Amniotic epithelial cell (primary cell): ENCODE measurements around the gene SCT.
A peak's percentile ranks its signal among the peaks of the same experiment; 100 is the strongest.
"Not testable (repeated sequence)": the region's sequence is repeated elsewhere in the genome, so short reads cannot be mapped to it uniquely, and the experiment has no call there.

Source experiments
- DNase-seq: peaks from one replicate; pipeline ENCODE4 v3.0.0-alpha.2; 2010; ENCODE audit warnings: low read depth

The SCT gene

GRCh38 chr11:626475-627307 is at the start of gene SCT:
Gene SCT (minus strand): TSS chr11:627181. CDS start chr11:627143, 38 bp downstream.
- DNase-seq, result no peak

DNA sequence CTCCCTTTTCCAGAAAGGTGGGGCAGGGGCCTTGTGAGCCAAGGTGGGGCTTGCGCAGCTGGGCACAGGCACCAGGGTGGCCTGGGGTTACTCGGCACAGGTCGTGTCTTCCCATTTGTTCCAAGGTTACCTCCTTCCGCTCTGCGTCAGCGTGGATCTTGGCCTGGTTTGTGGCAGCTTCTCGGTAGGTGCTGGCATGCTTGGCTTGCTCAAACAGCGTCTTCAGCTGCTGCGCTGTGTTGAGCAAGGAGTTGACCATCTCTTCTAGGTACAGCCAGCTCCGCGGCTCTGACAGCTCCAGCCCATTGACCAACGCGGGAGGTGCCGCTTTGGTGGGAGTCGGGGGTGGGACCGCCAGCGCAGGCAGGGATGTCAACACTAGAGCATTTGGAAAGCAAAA is 47.4 kb upstream of the SCT start:
- DNase-seq, result no peak

DNA sequence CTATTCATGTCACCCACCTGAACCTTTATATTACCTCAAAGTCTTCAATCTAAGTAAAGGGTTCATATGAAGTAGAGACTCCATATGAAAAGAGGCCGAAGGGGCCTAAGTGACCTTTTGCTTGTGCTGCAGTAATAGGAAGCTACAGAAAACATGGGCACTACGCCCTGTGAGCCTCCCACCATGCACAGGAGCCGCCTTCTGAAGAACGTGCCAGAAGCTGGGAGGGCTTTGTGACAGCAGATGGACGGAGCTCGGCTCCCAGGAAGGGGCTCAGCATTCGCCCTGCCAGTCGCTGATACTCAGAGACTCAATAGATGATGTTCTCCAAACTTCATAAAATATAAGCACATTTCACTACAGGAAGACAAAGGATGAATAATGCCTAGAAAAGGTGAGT is 46.9 kb upstream of the SCT start:
- DNase-seq, result no peak

DNA sequence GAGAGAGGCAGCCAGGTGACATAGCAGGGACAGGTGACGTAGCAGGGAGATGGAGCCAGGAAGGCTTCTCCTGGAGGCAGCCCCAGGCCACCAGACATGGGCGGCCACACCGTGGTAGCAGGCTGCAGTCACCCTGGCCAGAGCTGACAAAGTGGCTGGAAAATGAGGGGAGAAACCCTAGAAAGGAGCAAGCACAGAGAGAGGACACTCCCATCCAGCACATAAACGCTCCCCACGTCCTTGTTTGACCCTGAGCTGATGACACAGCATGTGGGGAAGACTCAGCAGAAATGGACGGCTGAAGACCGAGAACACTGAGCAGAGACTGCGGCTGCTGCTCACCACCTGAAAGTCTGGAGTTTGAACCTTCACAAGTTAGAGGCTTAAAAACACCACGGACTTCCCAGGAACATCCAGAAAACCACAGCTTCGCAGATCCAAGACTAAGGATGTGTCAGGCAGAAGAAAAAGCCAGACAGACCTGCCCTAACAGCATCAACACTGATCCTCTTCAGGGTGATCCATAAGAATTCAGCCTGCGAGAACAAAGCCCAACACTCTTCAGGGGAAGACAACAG is 38.8 kb upstream of the SCT start:
- peak; percentile 82 for DNase-seq

DNA sequence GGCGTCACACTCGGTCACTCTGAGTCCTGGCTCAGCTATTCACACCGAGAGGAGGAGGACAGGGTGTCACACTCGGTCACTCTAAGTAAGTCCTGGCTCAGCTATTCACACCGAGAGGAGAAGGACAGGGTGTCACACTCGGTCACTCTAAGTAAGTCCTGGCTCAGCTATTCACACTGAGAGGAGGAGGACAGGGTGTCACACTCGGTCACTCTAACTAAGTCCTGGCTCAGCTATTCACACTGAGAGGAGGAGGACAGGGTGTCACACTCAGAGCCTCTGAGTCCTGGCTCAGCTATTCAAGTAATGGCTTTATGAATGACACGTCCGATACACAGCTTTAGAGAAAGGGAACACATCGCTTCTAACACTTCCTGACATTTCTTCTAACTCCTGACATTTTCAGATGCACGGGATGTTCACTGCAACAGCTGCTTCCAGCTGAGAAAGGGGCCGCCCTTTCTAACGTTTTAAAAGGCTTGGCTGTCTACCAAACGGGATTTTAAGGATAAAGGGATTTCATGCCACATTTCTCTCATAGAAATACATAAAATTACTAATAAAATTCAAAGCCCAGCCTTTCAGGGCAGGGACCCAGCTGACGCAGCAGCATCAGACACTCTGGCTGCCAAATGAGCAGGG is 38.2 kb upstream of the SCT start:
- peak; percentile 22 for DNase-seq

- peak; percentile 50 for DNase-seq
Measured at GRCh38 chr11:662689-663274, 35.8 kb upstream of the SCT start.

GRCh38 chr11:660681-661444 is 33.9 kb upstream of the SCT start:
- DNase-seq, result no peak

DNA sequence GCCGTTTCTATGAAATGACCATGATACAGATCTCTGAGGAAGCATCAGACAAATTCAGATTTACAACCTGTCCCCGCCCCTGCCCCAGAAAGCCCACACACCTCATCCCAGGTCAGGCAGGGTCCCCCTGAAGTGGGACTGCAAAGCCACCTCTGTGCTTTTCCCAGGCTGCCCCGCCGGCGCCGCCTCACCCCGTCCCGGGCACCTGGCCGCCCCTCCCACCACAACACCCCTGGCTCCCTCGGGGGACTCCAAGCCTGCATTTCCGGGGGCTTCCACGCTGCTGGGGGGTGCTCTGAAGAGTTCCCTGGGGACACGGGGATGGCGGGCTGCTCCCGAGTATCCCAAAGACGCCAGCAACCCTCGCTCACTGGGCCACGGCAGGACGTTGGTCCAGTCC is 33.3 kb upstream of the SCT start:
- DNase-seq, result no peak

GRCh38 chr11:659532-660085 is 32.6 kb upstream of the SCT start:
- no peak for DNase-seq

- DNase-seq, result no peak
Measured at GRCh38 chr11:657691-658126, 30.7 kb upstream of the SCT start.

- no peak for DNase-seq
Measured at GRCh38 chr11:656866-657265, 29.9 kb upstream of the SCT start.

GRCh38 chr11:656426-656825 is 29.4 kb upstream of the SCT start:
- DNase-seq, result no peak

- no peak for DNase-seq
Measured at GRCh38 chr11:655036-655726, 28.2 kb upstream of the SCT start.

GRCh38 chr11:654444-654843 is 27.5 kb upstream of the SCT start:
- not testable (repeated sequence) for DNase-seq

- DNase-seq, result no peak
Measured at GRCh38 chr11:653837-654236, 26.9 kb upstream of the SCT start.

DNA sequence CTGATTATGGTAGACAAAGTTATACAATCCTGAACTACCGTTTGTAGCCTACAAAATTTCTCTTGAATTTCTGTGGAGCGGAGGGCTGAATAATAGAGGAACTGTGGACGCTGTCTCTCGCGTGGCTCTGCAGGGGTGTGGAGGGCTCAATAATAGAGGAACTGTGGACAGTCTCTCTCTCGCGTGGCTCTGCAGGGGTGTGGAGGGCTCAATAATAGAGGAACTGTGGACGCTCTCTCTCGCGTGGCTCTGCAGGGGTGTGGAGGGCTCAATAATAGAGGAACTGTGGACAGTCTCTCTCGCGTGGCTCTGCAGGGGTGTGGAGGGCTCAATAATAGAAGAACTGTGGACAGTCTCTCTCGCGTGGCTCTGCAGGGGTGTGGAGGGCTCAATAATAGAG is 26.2 kb upstream of the SCT start:
- DNase-seq, result not testable (repeated sequence)

DNA sequence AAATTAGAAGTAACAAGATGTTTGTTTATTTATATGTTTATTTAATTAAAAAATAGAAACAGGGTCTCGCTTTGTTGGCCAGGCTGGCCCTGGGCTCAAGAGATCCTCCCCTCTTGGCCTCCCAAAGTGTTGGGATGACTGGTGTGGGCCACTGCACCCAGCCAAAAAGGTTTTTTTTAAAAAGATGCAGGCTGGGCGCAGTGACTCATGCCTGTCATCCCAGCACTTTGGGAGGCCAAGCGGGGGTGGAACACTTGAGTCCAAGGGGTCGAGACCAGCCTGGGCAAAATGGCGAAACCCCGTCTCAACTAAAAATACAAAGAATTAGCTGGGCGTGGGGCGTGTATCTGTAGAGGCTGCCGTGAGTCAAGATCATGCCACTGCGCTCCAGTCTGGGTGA is 23.5 kb upstream of the SCT start:
- DNase-seq, result no peak

DNA sequence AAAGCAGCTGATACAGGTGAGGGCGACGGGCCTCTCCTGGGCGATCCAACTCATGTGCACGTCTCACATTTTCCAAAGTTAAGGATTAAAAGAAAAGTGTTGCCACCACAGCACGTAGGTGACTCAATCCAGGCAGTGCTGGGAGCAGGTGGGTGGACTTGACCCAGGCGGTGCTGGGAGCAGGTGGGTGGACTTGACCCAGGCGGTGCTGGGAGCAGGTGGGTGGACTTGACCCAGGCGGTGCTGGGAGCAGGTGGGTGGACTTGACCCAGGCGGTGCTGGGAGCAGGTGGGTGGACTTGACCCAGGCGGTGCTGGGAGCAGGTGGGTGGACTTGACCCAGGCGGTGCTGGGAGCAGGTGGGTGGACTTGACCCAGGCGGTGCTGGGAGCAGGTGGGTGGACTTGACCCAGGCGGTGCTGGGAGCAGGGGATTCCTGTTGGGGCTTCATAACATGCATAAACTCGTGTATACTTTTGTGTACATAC is 20.7 kb upstream of the SCT start:
- not testable (repeated sequence) for DNase-seq

- no peak for DNase-seq
Measured at GRCh38 chr11:646214-646613, 19.2 kb upstream of the SCT start.

DNA sequence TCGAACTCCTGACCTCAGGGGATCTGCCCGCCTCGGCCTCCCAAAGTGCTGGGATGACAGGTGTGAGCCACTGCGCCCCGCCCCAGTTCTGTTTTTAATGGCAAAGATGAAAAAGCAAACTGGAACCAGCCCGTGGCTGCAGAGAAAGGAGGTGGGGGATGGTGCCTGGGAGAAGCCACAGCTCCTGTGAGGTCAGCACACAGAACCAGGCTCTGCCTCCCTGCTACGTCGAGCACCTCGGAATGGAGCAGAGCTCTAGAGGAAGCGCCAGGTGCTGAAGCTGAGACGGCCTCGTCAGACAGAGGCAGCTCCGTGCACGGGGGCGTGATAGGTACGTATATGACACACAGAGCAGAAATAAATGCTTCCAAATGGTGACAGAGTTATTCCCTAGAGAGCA is 18.6 kb upstream of the SCT start:
- DNase-seq, result no peak
